Activated gamma-delta T cell (primary cell): ENCODE measurements around the gene FBXL16.
"Not testable (repeated sequence)": the region's sequence is repeated elsewhere in the genome, so short reads cannot be mapped to it uniquely, and the experiment has no call there.

ENCODE experiments used
- DNase-seq: peaks from one replicate; lab custom pipeline; 2025; lab: John Stamatoyannopoulos, UW
- total RNA-seq, 2 donors: gene quantifications; one replicate each; lab custom pipeline; 2026; lab: John Stamatoyannopoulos, UW

The FBXL16 gene, protein sequence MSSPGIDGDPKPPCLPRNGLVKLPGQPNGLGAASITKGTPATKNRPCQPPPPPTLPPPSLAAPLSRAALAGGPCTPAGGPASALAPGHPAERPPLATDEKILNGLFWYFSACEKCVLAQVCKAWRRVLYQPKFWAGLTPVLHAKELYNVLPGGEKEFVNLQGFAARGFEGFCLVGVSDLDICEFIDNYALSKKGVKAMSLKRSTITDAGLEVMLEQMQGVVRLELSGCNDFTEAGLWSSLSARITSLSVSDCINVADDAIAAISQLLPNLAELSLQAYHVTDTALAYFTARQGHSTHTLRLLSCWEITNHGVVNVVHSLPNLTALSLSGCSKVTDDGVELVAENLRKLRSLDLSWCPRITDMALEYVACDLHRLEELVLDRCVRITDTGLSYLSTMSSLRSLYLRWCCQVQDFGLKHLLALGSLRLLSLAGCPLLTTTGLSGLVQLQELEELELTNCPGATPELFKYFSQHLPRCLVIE
- 1.9 to 3.9 reads per million in 2 donors for total RNA-seq

DNA sequence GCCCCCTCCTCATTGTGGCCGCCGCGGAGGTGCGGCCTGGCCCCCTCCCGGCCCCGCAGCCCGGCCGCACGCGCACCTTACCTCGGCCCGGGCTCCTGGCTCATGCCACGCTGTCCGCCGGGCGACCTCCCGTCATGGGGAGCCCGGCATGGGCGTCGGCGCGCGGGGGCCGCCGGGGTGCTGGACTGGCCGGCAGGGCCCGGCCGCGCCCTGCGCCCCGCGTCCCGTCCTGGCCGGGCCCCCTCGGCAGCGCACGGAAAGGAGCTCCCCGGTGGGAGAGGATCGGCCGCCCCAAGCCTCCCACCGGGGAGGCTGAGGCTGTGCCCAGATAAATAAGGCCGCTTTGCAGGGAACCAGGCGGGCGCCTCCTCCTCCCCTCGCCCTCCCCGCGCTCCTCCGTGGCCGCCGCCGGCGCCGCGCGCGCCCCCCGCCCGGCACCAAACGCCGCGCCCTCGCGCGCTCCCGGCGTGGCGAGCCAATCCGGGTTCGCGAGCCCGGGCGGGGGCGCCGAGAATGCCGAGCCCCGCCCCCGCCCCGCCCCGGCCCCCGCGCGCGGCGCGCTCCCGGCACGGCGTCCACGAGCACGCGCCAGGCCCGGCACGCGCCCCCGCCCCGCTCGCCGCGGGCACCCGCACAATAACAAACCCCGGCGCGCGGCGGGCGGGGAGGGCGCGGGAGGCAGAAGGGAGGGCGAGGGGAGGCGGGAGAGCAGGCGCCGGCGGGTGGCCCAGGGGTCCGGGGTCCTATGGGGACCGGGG is at the start of gene FBXL16:
Gene FBXL16 (minus strand): TSS at position 371 of the 758 bp plus-strand sequence. CDS start 8,396 bp downstream, outside the sequence.
- DNase-seq, result no peak

DNA sequence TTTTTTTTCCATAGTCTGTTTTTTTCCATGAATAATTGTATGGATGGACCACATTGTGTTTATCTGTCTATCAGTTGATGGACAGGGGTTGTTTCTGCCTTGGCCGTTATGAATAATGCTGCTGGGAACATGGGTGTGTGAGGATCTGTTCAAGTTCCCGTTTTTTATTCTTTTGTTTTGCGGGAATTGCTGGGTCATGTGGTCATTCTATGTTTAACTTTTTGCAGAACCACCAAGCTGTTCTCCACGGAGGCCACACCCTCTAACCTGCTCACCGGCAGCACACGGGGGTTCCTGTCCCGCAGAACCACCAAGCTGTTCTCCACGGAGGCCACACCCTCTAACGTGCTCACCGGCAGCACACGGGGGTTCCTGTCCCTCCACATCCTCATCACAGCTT is 49.1 kb upstream of the FBXL16 start:
- no peak for DNase-seq

DNA sequence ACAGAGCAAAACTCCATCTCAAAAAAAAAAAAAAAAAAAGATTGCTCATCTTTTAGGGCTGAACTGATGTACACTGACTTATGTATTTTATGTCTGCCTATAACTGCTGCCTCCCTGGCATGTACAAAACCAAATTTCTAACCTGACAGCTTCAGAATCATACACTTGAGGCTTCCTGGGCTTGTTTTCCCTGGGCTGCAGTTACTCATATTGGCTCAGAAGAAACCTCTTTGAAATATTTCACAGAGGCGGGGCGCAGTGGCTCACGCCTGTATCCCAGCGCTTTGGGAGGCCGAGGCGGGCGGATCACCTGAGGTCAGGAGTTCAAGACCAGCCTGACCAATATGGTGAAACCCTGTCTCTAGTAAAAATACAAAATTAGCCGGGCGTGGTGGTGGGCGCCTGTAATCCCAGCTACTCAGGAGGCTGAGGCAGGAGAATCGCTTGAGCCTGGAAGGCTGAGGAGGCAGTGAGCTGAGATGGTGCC is 48.6 kb upstream of the FBXL16 start:
- DNase-seq, result not testable (repeated sequence)

DNA sequence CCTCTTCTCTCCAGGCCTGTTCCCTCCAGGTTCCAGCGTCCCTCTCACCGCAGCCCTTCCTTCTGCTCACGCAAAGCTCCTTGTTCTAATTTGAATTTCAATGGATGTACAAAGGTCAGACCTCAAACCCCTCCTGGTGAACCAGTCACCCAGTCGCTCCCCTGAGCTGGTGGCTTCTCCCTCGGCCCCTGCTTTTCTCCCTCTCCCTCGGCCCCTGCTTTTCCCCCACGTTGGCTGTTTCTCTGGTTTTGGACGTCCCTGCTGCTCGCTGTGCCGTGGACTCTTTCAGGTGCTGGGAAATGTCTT is 46.4 kb upstream of the FBXL16 start:
- no peak for DNase-seq

DNA sequence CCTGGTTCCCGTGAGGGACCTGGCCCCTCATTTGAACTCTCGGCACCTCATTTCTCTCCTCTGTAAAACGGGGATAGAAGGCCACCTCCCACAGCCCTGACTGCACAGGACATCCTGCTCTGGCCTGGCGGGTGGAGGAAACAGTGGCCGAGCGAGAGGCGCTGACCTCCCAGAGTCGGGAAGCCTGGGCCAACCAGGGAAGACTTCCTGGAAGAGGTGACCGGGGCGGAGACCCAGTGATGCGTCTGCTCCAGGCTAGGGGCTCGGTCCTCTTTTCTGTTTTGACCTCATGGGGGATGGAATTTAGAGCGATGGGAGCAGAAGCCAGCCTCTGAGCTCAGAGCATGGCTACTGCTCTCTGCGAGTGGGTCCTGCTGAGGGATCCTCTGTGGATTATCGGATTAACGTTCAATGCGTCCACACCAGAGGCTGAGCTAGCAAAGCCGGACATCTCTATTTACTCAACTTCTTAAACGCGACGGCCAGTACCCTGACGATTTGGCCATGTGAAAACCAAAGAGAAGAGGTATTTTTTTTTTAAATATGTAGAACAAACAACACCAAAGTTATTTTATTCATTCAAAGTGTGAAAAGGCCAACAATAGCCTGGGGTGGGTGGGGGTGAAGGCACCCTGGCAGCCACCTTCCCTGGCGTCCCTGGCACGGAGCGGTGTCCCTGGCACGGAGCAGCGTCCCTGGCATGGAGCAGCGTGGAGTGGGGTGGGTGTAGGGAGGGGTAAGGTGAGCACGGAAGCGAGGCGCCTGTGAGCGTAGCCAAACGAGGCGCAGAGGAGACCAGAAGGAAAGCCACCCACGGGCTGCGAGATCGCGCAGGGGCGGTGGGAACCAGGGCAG is 45.8 kb upstream of the FBXL16 start:
- DNase-seq, result no peak

DNA sequence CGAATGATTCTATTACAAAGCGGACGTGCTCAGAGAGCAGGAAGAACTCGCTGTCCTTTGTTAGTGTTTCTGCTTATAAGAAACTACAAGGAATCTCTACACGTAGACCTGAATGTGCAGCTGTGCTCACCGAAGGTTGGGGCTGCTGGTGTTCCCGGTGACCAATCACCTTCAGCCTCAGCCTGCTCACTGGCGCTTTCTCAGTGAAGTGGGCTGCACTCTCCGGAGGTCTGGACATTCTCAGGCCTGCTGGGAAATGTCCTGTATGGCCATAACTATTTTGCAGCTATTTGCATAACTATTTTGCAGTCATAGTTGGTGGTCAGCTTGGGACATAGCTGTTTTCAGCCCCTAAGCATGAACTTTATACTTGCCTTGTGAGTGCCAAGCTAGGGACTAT is 44.9 kb upstream of the FBXL16 start:
- DNase-seq, result no peak

DNA sequence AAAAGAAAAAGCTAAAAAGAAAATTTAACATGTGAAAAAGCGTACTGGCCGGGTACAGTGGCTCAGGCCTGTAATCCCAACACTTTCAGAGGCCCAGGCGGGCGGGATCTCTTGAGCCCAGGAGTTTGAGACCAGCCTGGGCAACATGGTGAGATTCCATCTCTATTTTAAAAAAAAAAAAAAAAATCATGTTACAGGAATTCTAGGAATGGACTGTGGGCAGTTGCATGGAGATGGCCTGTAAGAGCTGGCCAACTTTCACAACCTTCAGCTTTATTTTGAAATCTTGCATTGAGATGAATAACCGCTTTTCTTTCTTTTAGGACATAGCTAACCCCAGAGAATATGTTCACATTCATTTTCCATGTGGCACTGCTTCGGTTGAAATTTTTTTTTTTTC is 43.4 kb upstream of the FBXL16 start:
- DNase-seq, result no peak

DNA sequence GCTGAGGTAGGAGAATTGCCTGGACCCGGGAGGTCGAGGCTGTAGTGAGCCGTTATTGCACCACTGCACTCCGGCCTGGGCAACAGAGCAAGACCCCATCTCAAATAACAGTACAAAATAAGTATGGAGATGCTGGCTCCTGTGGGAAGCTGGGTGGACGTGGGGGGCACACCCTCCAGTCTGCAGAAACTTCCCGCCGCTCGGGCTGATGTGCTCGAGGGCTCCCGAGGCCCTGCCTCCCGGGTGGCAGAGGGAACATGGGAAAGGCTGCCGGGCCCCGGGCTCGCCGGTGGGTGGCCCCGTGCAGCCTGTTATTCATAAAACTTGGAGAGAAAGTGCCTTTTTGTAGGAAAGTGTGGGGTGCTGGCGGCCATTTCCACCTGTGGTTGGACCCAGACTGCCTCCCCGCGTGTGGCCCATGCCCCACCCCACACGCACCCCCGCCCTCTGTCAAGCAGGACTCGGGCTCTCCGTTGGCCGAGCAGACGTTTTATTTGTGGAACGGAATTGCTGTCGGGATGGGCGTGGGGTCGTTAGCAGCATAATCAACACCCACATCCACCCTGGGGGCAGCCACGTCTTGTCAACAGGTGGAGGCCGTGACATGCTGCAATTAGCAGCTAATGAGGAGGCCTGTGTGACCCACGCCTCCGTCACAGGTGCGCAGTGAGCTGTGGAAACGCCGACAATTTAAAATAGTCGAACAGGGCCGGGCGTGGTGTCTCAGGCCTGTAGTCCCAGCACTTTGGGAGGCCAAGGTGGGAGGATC is 42.6 kb upstream of the FBXL16 start:
- DNase-seq, result no peak

DNA sequence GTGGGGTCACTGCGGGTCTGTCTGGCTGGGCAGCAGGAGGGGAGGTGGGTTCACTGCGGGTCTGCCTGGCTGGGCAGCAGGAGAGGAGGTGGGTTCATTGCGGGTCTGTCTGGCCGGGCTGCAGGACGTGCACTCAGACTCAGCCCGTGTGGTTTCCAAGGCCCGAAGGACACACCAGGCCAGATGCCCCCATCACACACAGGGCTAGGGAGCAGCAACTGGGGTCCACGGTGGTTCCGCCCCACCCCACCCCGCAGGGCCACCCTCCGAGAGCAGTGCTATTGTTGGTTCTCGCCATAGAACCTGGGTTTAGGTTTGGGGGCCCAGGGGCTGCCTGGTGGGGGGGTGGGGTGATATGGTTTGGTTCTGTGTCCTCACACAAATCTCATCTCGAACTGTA is 41.0 kb upstream of the FBXL16 start:
- DNase-seq, result no peak

DNA sequence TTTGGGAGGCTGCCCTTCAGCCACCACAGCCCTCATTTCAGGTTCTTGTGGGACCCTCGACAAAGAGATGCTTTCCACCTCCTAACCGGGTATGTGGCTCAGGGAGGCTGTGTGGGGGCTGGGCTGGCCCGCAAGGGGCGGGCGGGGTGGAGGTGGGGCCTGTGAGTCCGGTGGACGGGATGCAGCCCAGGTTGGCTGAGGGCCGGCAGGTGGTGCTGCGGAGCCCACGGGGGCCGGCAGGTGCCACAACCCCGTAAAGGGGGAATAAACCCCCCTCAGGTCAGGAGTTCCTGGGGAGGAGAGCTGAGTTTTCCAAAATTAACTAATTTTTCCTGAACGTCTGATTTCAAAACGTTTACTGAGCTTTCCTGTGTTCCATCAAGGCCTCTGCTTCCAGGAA is 40.1 kb upstream of the FBXL16 start:
- no peak for DNase-seq

DNA sequence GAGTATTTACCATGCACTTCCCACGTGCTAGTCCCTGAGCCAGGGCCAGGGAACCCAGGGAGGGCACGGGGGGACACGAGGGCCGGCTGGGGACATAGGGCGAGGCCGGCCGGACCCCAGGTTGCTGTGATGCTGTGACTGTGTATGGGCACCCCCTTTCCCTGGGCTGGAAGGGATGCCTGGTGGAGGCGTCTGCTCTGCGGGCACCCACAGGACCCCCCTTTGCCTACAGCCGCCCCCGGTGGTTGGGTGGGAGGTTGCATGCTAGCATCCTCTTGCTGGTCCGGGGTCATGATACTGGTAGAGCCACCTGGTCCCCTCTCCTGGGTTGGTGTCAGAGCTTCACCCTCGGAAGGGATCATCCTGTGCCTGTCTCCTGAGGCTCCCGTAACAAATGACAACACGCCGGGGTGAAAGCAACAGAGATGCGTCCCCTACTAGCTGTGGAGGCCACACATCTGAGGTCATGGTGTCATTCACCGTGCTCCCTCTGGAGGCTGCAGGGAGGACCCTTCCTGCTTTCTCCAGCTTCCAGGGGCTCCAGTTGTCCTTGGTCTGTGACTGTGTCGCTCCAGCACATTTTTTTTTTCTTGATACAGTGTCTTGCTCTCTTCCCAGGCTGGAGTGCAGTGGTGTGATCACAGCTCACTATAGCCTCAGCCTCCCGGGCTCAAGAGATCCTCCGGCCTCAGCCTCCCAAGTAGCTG is 38.3 kb upstream of the FBXL16 start:
- DNase-seq, result no peak

DNA sequence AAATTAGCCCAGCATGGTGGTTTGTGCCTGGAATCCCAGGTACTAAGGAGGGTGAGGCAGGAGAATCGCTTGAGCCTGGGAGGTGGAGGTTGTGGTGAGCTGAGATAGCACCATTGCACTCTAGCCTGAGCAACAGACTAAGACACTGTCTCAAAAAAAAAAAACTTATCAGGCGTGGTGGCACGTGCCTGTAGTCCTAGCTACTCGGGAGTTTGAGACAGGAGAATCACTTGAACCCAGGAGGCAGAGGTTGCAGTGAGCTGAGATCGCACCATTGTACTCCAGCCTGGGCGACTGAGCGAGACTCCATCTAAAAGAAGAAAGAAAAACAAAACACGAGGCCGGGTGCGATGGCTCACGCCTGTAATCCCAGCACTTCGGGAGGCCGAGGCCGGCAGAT is 37.3 kb upstream of the FBXL16 start:
- DNase-seq, result not testable (repeated sequence)

DNA sequence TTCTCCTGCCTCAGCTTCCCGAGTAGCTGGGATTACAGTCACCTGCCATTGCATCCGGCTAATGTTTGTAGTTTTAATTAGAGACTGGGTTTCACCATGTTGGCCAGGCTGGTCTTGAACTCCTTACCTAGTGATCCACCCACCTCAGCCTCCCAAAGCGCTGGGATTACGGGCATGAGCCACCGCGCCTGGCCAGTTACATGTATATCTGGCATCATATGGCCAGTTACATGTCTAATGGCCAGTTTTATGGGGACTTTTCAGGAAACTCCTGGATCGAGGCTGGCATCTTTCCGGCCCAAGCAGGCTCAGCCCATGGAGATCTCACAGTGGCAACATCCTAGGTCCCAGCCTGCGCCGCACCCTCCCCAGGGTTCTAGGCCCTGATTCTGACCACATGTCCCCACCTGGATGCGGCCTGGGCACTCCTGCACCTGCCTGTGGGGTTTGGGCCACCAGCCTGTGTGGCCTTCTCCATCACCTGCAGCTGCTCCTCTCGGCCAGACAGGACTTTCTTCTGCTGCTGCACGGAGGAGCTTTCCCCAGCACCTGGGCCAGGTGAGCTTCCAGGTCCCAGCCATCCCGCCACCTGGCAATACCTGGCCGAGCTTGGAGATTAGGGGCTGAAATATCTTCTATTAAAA is 36.5 kb upstream of the FBXL16 start:
- no peak for DNase-seq

DNA sequence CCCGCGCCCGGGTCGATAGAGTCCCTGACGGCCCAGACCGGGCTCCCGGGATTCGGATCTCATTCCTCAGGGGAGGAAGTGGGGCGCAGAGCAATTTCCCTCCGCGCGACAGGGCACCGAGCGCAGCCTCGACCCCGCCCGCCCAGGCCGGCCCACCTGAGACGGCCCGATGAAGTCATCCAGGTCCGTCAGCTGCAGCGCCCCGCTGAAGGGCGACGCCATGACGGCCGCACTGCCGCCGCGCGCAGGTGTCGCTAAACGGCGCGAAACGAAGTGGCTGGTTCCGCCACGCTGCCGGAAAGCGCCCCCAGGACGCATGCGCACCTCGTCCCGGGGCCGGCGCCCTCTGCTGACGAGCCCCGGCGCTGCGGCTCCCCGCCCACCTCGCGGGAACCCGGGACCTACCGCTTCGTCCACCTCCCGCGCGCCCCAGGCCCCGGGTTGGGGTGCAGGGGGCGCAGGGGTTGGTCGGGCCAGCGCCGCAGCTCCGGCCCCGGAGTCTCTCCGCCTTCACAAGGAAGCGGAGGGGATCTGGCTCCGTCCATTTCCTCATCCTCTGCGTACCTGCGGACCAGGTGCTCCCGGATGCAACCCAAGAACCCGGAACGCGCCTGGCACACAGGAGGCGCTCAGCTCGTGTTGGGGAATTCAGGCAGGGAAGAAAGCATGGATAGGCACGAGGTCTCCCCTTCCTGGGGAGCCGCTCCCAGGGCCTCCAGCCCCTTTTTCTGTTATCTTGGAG is 35.3 kb upstream of the FBXL16 start, which contains the start of gene CIAO3:
Gene CIAO3 (minus strand): TSS at position 234 of the 742 bp plus-strand sequence. CDS start 12 bp downstream, at position 222.
- DNase-seq, result peak; percentile 89

DNA sequence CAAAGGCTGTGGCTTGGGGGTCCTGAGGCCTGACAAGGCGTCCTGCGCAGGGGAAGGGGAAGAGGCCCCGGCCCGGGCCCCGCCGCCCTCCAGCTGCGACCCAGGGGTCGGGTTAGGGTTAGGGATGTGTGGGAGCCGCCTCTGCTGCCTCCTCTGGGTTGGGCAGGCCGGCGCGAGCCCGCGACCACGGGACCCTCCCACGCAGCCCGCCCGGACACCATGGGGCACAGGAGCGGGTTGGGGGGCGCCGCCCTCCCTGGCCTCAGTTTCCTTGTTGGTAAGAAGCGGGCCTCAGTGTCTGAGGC is 34.8 kb upstream of the FBXL16 start:
- DNase-seq, result no peak

DNA sequence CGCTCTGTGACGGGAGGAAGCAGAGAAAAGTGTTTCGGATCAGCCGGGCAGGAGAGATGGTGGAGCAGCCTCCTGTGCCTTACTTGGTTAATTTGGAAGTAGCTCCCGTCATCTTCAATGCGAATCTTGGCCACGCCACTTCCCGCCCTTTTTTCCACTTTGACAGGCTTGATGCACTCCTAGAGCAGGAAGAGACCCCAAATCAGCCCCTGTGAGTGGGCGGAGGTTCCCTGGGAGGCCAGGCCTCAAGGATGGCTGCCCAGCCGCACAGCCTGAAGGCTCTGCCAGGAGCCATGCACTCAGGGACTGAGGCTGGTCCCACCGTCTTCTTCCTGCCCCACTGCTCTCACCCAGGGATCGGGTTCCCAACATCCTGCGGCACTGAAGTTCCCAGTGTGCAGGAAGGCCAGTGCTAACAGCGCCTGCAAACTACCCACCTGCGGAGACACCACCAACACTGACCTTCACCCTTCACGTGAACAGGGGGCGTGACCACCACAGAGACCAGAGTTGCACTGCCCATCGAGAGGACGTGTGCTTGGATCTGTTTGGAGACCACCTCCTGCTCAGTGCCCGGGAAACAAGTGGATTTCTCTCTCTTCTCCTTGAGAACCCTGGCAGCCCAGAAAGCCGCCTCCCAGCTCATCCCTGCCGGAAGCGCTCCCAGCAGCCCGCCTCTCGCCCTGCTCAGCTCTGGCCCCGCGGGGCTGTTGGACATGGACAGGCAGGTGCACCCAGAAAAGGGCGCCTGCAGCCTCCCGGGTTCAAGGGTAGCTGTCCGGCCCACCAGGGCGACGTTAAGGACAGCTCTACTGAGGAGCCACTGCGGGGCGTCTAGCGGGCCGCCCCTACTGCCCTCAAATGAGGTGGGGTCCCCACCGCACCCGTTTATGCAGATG is 34.2 kb upstream of the FBXL16 start:
- no peak for DNase-seq

DNA sequence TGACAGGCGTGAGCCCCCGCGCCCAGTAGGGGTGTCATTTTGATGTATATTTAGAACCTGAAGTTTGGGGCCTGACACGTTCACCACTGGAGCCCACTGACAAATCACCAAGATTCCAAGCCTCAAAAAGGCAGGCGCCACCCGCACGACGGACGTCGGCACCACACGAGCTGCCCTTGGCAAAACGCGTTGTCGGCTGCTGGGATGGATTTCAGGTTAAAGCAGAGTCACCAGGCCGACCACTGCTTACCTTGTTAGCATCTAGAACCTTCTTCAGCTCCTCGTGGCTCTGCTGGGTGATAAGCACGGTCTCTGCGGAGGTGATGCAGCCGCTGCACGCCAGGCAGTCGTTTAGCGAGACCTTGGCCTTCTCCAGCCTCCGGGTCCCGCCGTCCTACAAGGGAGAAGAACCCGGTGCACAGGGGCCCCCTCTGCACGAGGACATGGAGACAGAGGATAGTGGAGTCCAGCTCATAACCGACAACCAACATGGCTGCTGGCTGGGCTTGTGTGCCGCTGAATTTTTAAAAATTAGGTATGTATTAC is 31.4 kb upstream of the FBXL16 start:
- DNase-seq, result no peak

DNA sequence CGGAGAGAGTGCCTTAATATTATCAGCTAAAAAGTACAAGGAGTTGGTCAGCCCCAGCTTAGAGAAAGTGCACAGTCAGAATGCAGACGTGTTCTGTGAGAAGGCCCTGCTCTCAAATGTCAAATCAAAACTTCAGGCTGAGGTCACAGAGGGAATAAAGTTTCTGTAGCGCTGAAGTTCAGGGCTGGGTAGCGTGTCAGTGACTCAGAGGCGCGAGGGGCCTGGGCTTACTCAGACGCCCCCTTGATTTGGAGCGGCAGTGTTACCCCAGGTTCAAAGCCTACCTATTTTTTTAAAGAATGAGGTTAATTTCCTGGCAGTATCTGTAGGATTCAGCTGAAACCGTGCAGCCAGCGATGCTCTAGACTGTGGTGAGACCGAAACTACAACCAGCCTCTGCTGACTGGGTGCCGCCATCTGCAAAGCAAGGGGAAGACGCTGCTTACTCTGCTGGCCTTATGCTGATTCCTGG is 30.4 kb upstream of the FBXL16 start:
- DNase-seq, result no peak
